Measurements from ENCODE around the gene SLC29A3. TPM values are rescaled to one million over a fixed set of nuclear protein-coding genes. Genes with fewer than 3 reads are reported as not detected.
"Not testable (repeated sequence)": the region's sequence is repeated elsewhere in the genome, so short reads cannot be mapped to it uniquely, and the experiment has no call there.

The SLC29A3 gene
- total RNA-seq (1 to 10 TPM; 3.2 to 3.3 TPM), total RNA-seq (2.8 to 5.4 reads per million in 2 donors)

GRCh38 chr10:71319042-71319799 lies at the start of gene SLC29A3:
Gene SLC29A3, plus strand, starts transcription at chr10:71319259. Its CDS starts 51 bp downstream, at chr10:71319310.
- H3K36me3 Mint-ChIP-seq (ENCODE audit: low read depth) = peaks cover 7% of the 10 kb centered on the region
- peaks cover 15% of the 10 kb centered on the region for H3K4me1 Mint-ChIP-seq
- ATAC-seq = peak; percentile 91
- no peaks in the 10 kb centered on the region for H3K9me3 ChIP-seq (ENCODE audit: control insufficient read depth, low read length, poor library complexity, severe bottlenecking)
- peak within 1 kb of the TSS; percentile 95 for H3K4me3 Mint-ChIP-seq
- peak within 1 kb of the TSS; percentile 88 for H3K27ac Mint-ChIP-seq
- peak; percentile 75 to 83 (median 82) for DNase-seq
- peaks cover 4% of the 10 kb centered on the region for H3K27me3 Mint-ChIP-seq

- ATAC-seq (no peak), DNase-seq (no peak)
- Mint-ChIP-seq H3K27ac (no peak overlapping the region), H3K36me3 (ENCODE audit: low read depth) (no peaks in the 10 kb centered on the region), H3K27me3 (peaks cover 4% of the 10 kb centered on the region), H3K4me3 (no peak overlapping the region), H3K4me1 (peaks cover 7% of the 10 kb centered on the region)
- H3K9me3 ChIP-seq (ENCODE audit: control insufficient read depth, low read length, poor library complexity, severe bottlenecking) = no peaks in the 10 kb centered on the region
These were observed 49.5 kb upstream of the SLC29A3 start for GRCh38 chr10:71269301-71270288.

- H3K27ac Mint-ChIP-seq = no peak overlapping the region
- no peak for ATAC-seq
- no peak overlapping the region for H3K4me3 Mint-ChIP-seq
These were observed 48.5 kb upstream of the SLC29A3 start for GRCh38 chr10:71270301-71271220.

GRCh38 chr10:71271662-71272055 lies 47.4 kb upstream of the SLC29A3 start:
- Mint-ChIP-seq H3K27ac (no peak overlapping the region), H3K4me3 (no peak overlapping the region), H3K27me3 (peaks cover 4% of the 10 kb centered on the region), H3K4me1 (peaks cover 11% of the 10 kb centered on the region), H3K36me3 (ENCODE audit: low read depth) (no peaks in the 10 kb centered on the region)
- no peak for DNase-seq
- ATAC-seq = no peak
- no peaks in the 10 kb centered on the region for H3K9me3 ChIP-seq (ENCODE audit: control insufficient read depth, low read length, poor library complexity, severe bottlenecking)

More at GRCh38 chr10:71270301-71271220, 48.5 kb upstream of the SLC29A3 start:
- H3K36me3 Mint-ChIP-seq (ENCODE audit: low read depth) = no peaks in the 10 kb centered on the region
- DNase-seq = no peak
- H3K4me1 Mint-ChIP-seq = peaks cover 11% of the 10 kb centered on the region
- H3K27me3 Mint-ChIP-seq = peaks cover 4% of the 10 kb centered on the region
- no peaks in the 10 kb centered on the region for H3K9me3 ChIP-seq (ENCODE audit: control insufficient read depth, low read length, poor library complexity, severe bottlenecking)

- no peak overlapping the region for H3K27ac Mint-ChIP-seq
- ATAC-seq = no peak
These were observed 46.8 kb upstream of the SLC29A3 start for GRCh38 chr10:71272056-71272771.

DNA sequence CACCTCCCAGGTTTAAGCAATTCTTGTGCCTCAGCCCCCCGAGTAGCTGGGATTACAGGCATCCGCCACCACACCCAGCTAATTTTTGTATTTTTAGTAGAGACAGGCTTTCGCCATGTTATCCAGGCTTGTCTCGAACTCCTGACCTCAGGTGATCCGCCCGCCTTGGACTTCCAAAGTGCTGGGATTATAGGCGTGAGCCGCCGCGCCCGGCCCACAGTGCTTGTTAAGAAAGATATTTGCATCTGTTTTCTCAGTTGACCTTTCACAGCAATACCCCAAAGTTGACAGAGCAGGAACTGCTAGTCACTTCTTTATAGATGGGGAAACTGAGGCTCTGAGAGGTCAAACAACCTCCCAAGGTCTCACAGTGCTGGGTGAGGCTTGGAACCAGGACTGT lies 46.1 kb upstream of the SLC29A3 start:
- ATAC-seq; H3K27me3 Mint-ChIP-seq; DNase-seq; H3K4me3 Mint-ChIP-seq; H3K36me3 Mint-ChIP-seq (ENCODE audit: low read depth); H3K27ac Mint-ChIP-seq; H3K9me3 ChIP-seq (ENCODE audit: control insufficient read depth, low read length, poor library complexity, severe bottlenecking): not testable (repeated sequence)
- peaks cover 11% of the 10 kb centered on the region for H3K4me1 Mint-ChIP-seq

More at GRCh38 chr10:71272056-71272771, 46.8 kb upstream of the SLC29A3 start:
- peaks cover 11% of the 10 kb centered on the region for H3K4me1 Mint-ChIP-seq
- H3K4me3 Mint-ChIP-seq = no peak overlapping the region
- H3K36me3 Mint-ChIP-seq (ENCODE audit: low read depth) = no peaks in the 10 kb centered on the region
- H3K27me3 Mint-ChIP-seq = peaks cover 4% of the 10 kb centered on the region
- no peak for DNase-seq
- H3K9me3 ChIP-seq (ENCODE audit: control insufficient read depth, low read length, poor library complexity, severe bottlenecking) = no peaks in the 10 kb centered on the region

DNA sequence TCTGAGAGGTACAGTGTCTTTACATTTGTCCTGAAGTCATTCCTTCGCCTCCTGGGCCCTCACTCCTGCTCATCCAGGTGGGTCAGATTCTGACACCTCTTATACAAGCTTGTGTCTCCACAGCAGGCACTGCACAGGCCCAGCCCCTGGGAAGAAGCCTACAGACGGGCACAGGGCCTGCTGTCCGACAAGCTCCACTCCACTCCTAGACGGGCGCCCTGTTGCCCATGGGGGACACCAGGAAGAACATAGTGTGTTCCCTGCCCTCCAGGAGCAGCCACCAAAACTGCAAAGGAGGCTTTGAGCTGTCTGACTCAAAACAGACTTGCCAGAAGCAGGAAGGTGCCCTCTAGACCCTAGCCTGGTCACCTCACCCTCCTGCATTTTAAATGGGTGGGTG lies 45.6 kb upstream of the SLC29A3 start:
- no peaks in the 10 kb centered on the region for H3K27me3 Mint-ChIP-seq
- H3K27ac Mint-ChIP-seq = no peak overlapping the region

GRCh38 chr10:71274901-71275796 lies 43.9 kb upstream of the SLC29A3 start:
- Mint-ChIP-seq H3K4me1 (peaks cover 9% of the 10 kb centered on the region), H3K36me3 (ENCODE audit: low read depth) (no peaks in the 10 kb centered on the region), H3K27me3 (no peaks in the 10 kb centered on the region), H3K27ac (no peak overlapping the region), H3K4me3 (no peak overlapping the region)
- no peaks in the 10 kb centered on the region for H3K9me3 ChIP-seq (ENCODE audit: control insufficient read depth, low read length, poor library complexity, severe bottlenecking)
- DNase-seq = no peak
- no peak for ATAC-seq

More for the DNA sequence above, 45.6 kb upstream of the SLC29A3 start:
- DNase-seq = no peak
- H3K9me3 ChIP-seq (ENCODE audit: control insufficient read depth, low read length, poor library complexity, severe bottlenecking) = no peaks in the 10 kb centered on the region
- no peak for ATAC-seq
- Mint-ChIP-seq H3K4me3 (no peak overlapping the region), H3K36me3 (ENCODE audit: low read depth) (no peaks in the 10 kb centered on the region), H3K4me1 (peaks cover 9% of the 10 kb centered on the region)

- peaks cover 3% of the 10 kb centered on the region for H3K36me3 Mint-ChIP-seq (ENCODE audit: low read depth)
- H3K27ac Mint-ChIP-seq = no peak overlapping the region
- H3K4me3 Mint-ChIP-seq = no peak overlapping the region
- no peak for ATAC-seq
- peaks cover 12% of the 10 kb centered on the region for H3K4me1 Mint-ChIP-seq
- H3K9me3 ChIP-seq (ENCODE audit: control insufficient read depth, low read length, poor library complexity, severe bottlenecking) = no peaks in the 10 kb centered on the region
- DNase-seq = no peak
- no peaks in the 10 kb centered on the region for H3K27me3 Mint-ChIP-seq
These were observed 42.2 kb upstream of the SLC29A3 start for GRCh38 chr10:71276873-71277272.

- no peak for ATAC-seq
- H3K27ac Mint-ChIP-seq = no peak overlapping the region
These were observed 41.0 kb upstream of the SLC29A3 start for GRCh38 chr10:71277914-71278665.

More at GRCh38 chr10:71277914-71278665, 41.0 kb upstream of the SLC29A3 start:
- Mint-ChIP-seq H3K36me3 (ENCODE audit: low read depth) (peaks cover 3% of the 10 kb centered on the region), H3K4me1 (peaks cover 12% of the 10 kb centered on the region), H3K4me3 (no peak overlapping the region), H3K27me3 (peaks cover under 1% of the 10 kb centered on the region)
- no peaks in the 10 kb centered on the region for H3K9me3 ChIP-seq (ENCODE audit: control insufficient read depth, low read length, poor library complexity, severe bottlenecking)
- no peak for DNase-seq
